H9 (cell line): ENCODE results near the gene STMN1. TPM values are rescaled to one million over a fixed set of nuclear protein-coding genes. Genes with fewer than 3 reads are reported as not detected.

Experiments
- DNase-seq: peaks from one replicate; pipeline ENCODE4 v3.0.0-alpha.2; 2017
- H2AFZ ChIP-seq: one replicate; pipeline ENCODE4 v1.6.1; 2013; ENCODE audit warnings: mild to moderate bottlenecking, low read length, control low read depth, moderate library complexity
- H2AK5ac ChIP-seq: 2 replicates; pipeline ENCODE4 v1.6.1; 2013; ENCODE audit warnings: low read length, control low read depth, mixed read lengths; ENCODE audit not compliant: insufficient read length
- H2BK120ac ChIP-seq: one replicate; pipeline ENCODE4 v1.6.1; 2013; ENCODE audit warnings: low read depth, mild to moderate bottlenecking, low read length, control low read depth, inconsistent platforms; ENCODE audit not compliant: poor library complexity, severe bottlenecking
- H2BK12ac ChIP-seq: 2 replicates; pipeline ENCODE4 v1.6.1; 2013; ENCODE audit warnings: low read length, control low read depth, mixed read lengths, low read depth; ENCODE audit not compliant: insufficient read length
- H2BK15ac ChIP-seq: 2 replicates; pipeline ENCODE4 v1.6.1; 2013; ENCODE audit warnings: low read depth, low read length, control low read depth
- H2BK20ac ChIP-seq: one replicate; pipeline ENCODE4 v1.6.1; 2013; ENCODE audit warnings: low read depth, mild to moderate bottlenecking, low read length, control low read depth, inconsistent platforms; ENCODE audit not compliant: poor library complexity, severe bottlenecking
- H2BK5ac ChIP-seq: 2 replicates; pipeline ENCODE4 v1.6.1; 2013; ENCODE audit warnings: low read length, control low read depth, mixed read lengths; ENCODE audit not compliant: insufficient read length
- H3K14ac ChIP-seq: 2 replicates; pipeline ENCODE4 v1.6.1; 2013; ENCODE audit warnings: low read length, control low read depth; ENCODE audit not compliant: insufficient read depth
- H3K18ac ChIP-seq: 2 replicates; pipeline ENCODE4 v1.6.1; 2013; ENCODE audit warnings: low read depth, mild to moderate bottlenecking, mixed read lengths, low read length, control low read depth; ENCODE audit not compliant: insufficient read length
- H3K23ac ChIP-seq: 2 replicates; pipeline ENCODE4 v1.6.1; 2013; ENCODE audit warnings: low read length, control low read depth, mixed read lengths, low read depth; ENCODE audit not compliant: insufficient read length
- H3K23me2 ChIP-seq: 2 replicates; pipeline ENCODE4 v1.6.1; 2013; ENCODE audit warnings: low read depth, mild to moderate bottlenecking, mixed read lengths, low read length, control low read depth; ENCODE audit not compliant: insufficient read length, poor library complexity, severe bottlenecking
- H3K27ac ChIP-seq: 2 replicates; pipeline ENCODE4 v1.5.1; 2013; ENCODE audit warnings: low read length, control low read depth, mixed read lengths, low read depth; ENCODE audit not compliant: insufficient read length
- H3K27me3 ChIP-seq: 2 replicates; pipeline ENCODE4 v1.6.1; 2013; ENCODE audit warnings: low read length, control low read depth, inconsistent platforms; ENCODE audit not compliant: insufficient read depth
- H3K4ac ChIP-seq: 2 replicates; pipeline ENCODE4 v1.6.1; 2013; ENCODE audit warnings: low read depth, mild to moderate bottlenecking, control low read depth, inconsistent platforms, low read length, moderate library complexity
- H3K4me1 ChIP-seq: 2 replicates; pipeline ENCODE4 v1.6.1; 2013; ENCODE audit warnings: low read length, control low read depth, inconsistent platforms; ENCODE audit not compliant: insufficient read depth
- H3K4me2 ChIP-seq: 2 replicates; pipeline ENCODE4 v1.6.1; 2013; ENCODE audit warnings: low read length, control low read depth, mixed read lengths; ENCODE audit not compliant: insufficient read length, insufficient read depth
- H3K56ac ChIP-seq: 2 replicates; pipeline ENCODE4 v1.6.1; 2013; ENCODE audit warnings: low read depth, mild to moderate bottlenecking, mixed read lengths, low read length, control low read depth; ENCODE audit not compliant: insufficient read length
- H3K79me1 ChIP-seq: 2 replicates; pipeline ENCODE4 v1.6.1; 2013; ENCODE audit warnings: low read depth, mild to moderate bottlenecking, moderate library complexity, low read length, control low read depth, inconsistent platforms; ENCODE audit not compliant: insufficient read depth, poor library complexity, severe bottlenecking
- H3K79me2 ChIP-seq: 2 replicates; pipeline ENCODE4 v1.6.1; 2013; ENCODE audit warnings: low read length, control low read depth, inconsistent platforms; ENCODE audit not compliant: insufficient read depth
- H3K9ac ChIP-seq: 2 replicates; pipeline ENCODE4 v1.6.1; 2013; ENCODE audit warnings: low read length, control low read depth, mixed read lengths; ENCODE audit not compliant: insufficient read length; ENCODE audit errors: extremely low read depth
- H3K9me3 ChIP-seq: one replicate; pipeline ENCODE4 v1.6.1; 2013; ENCODE audit warnings: low read depth, low read length, inconsistent platforms; ENCODE audit not compliant: control insufficient read depth
- H3T11ph ChIP-seq: one replicate; pipeline ENCODE4 v1.6.1; 2013; ENCODE audit warnings: mild to moderate bottlenecking, low read length, control low read depth, inconsistent platforms
- H4K20me1 ChIP-seq: one replicate; pipeline ENCODE4 v1.6.1; 2013; ENCODE audit not compliant: control insufficient read depth, insufficient read length, insufficient read depth
- H4K5ac ChIP-seq: 2 replicates; pipeline ENCODE4 v1.6.1; 2013; ENCODE audit warnings: low read depth, mild to moderate bottlenecking, mixed read lengths, low read length, control low read depth; ENCODE audit not compliant: insufficient read length
- H4K8ac ChIP-seq: replicated peaks from 2 replicates; pipeline ENCODE4 v1.6.1; 2013; ENCODE audit warnings: low read length, control low read depth, mixed read lengths, low read depth; ENCODE audit not compliant: insufficient read length
- H4K91ac ChIP-seq: 2 replicates; pipeline ENCODE4 v1.6.1; 2013; ENCODE audit warnings: low read depth, mild to moderate bottlenecking, moderate library complexity, mixed read lengths, low read length, control low read depth; ENCODE audit not compliant: insufficient read length
- H3K27ac Mint-ChIP-seq, 3 experiments: 2 replicates in 2 of 3; 3 replicates in 1 of 3; pipeline ENCODE4 v1.8.0; 2020 to 2021; ENCODE audit warnings: mixed read lengths in 3 of 3, mild to moderate bottlenecking in 1 of 3, moderate library complexity in 1 of 3
- H3K27me3 Mint-ChIP-seq: 2 replicates; pipeline ENCODE4 v1.8.0; 2021; ENCODE audit warnings: low read depth, mild to moderate bottlenecking, moderate library complexity, mixed read lengths
- H3K36me3 Mint-ChIP-seq, 3 experiments: 2 replicates in 2 of 3; 3 replicates in 1 of 3; pipeline ENCODE4 v1.8.0; 2020 to 2021; ENCODE audit warnings: low read depth in 3 of 3, mixed read lengths in 3 of 3; ENCODE audit not compliant: insufficient read depth in 1 of 3
- H3K4me1 Mint-ChIP-seq, 2 experiments: 2 replicates each; pipeline ENCODE4 v1.8.0; 2020; ENCODE audit warnings: mixed read lengths in 2 of 2
- H3K4me3 Mint-ChIP-seq, 2 experiments: 2 replicates in 1 of 2; 3 replicates in 1 of 2; pipeline ENCODE4 v1.8.0; 2020 to 2021; ENCODE audit warnings: mild to moderate bottlenecking in 2 of 2, mixed read lengths in 2 of 2, moderate library complexity in 1 of 2
- H3K9me3 Mint-ChIP-seq, 2 experiments: 2 replicates in 1 of 2; 3 replicates in 1 of 2; pipeline ENCODE4 v1.8.0; 2020; ENCODE audit warnings: mild to moderate bottlenecking in 2 of 2, mixed read lengths in 2 of 2, moderate library complexity in 1 of 2
- CTCF ChIP-seq: fragments of 200-600 bp; sonication (generic); conservative IDR thresholded peaks from 3 replicates; pipeline ENCODE4 v1.8.0; 2021; ENCODE audit warnings: antibody characterized with exemption, mild to moderate bottlenecking
- WGBS: extraction: QIAGEN DNeasy Blood & Tissue Kit; methylation state at CpG from one replicate; pipeline ENCODE4 v1.1.7; 2013; ENCODE audit warnings: missing lambda C conversion rate, low lambda C conversion rate, mixed read lengths; ENCODE audit not compliant: insufficient read length; ENCODE audit errors: extremely low coverage; 5-methylcytosine and 5-hydroxymethylcytosine counted together
- total RNA-seq: library from RNA; stranded (reverse); gene quantifications from 2 replicates; pipeline ENCODE4 v1.2.1, GENCODE V29; 2021

STMN1 gene
- total RNA-seq, 1 experiment from 2014 or later = 500 TPM

GRCh38 chr1:25936947-25937346 lies 30.7 kb upstream of the STMN1 start:
- no peaks in the 10 kb centered on the region for H3K27me3 ChIP-seq
- H2BK12ac ChIP-seq = no peak overlapping the region
- no peak overlapping the region for H3K56ac ChIP-seq
- H3K27ac ChIP-seq = no peak overlapping the region
- H2AK5ac ChIP-seq = no peak overlapping the region
- Mint-ChIP-seq H3K4me3 (no peak overlapping the region), H3K36me3 (no peaks in the 10 kb centered on the region), H3K27ac (no peak overlapping the region), H3K9me3 (no peaks in the 10 kb centered on the region), H3K4me1 (peaks cover 8 to 13% of the 10 kb centered on the region in 2 experiments; a peak in 3 of 4 replicates), H3K27me3 (peaks cover 11% of the 10 kb centered on the region)
- no peak for TF ChIP-seq CTCF
- no peak overlapping the region for H2BK120ac ChIP-seq
- no peak overlapping the region for H3K4me2 ChIP-seq
- H4K5ac ChIP-seq = no peak overlapping the region
- H3K23ac ChIP-seq = no peak overlapping the region
- no peaks in the 10 kb centered on the region for H4K20me1 ChIP-seq
- no peak overlapping the region; the same call in 1 of the 2 replicates for H3K14ac ChIP-seq
- H3K18ac ChIP-seq = no peak overlapping the region
- no peak overlapping the region for H3K9ac ChIP-seq
- WGBS = no CpG with 5 or more reads among the region's 4 CpGs
- DNase-seq = no peak
- H3K9me3 ChIP-seq = no peaks in the 10 kb centered on the region
- no peak overlapping the region for H3T11ph ChIP-seq
- no peaks in the 10 kb centered on the region for H3K79me1 ChIP-seq
- H3K23me2 ChIP-seq = no peaks in the 10 kb centered on the region
- H3K4me1 ChIP-seq = no peaks in the 10 kb centered on the region
- H4K8ac ChIP-seq = no peak overlapping the region
- no peak overlapping the region for H3K4ac ChIP-seq
- H2BK5ac ChIP-seq = no peak overlapping the region
- H2AFZ ChIP-seq = no peak overlapping the region
- H2BK15ac ChIP-seq = no peak overlapping the region
- no peak overlapping the region for H4K91ac ChIP-seq
- H3K79me2 ChIP-seq = no peaks in the 10 kb centered on the region
- H2BK20ac ChIP-seq = no peak overlapping the region
